IMR-90 (cell line): Measurements from ENCODE around the gene PAK1IP1. TPM values are rescaled to one million over a fixed set of nuclear protein-coding genes. Genes with fewer than 3 reads are reported as not detected.

ENCODE experiments used
- ATAC-seq: fragments of 200-7000 bp; cut with Tn5 transposase; 2 replicates; pipeline ENCODE4 v1.9.1; 2020; ENCODE audit warnings: low read depth, mild to moderate bottlenecking, moderate library complexity
- BruUV-seq: library from RNA; stranded (reverse); fragments of 400-500 nt; replicated peaks from 2 replicates; lab custom pipeline; 2021; lab: Mats Ljungman, UMichigan
- CTCF ChIA-PET: fragments of 300-600 bp; formaldehyde crosslinking; extraction: SDS; loops from one replicate; lab custom pipeline; 2021; ENCODE audit warnings: antibody characterized with exemption; lab: Yijun Ruan, JAX
- POLR2A ChIA-PET: fragments of 300-600 bp; sonication (Branson Sonifier 250); formaldehyde crosslinking; loops from one replicate; lab custom pipeline; 2022; ENCODE audit warnings: antibody characterized with exemption; ENCODE audit not compliant: unreplicated experiment; lab: Charles Lee
- DNase-seq: peaks from one replicate; pipeline ENCODE4 v3.0.0; 2013
- H2AFZ ChIP-seq: replicated peaks from 2 replicates; pipeline ENCODE3; 2013; ENCODE audit warnings: low read length, mild to moderate bottlenecking; ENCODE audit not compliant: poor library complexity
- H2AK5ac ChIP-seq: 2 replicates; pipeline ENCODE4 v1.6.1; 2013; ENCODE audit warnings: low read depth, low read length, inconsistent platforms
- H2AK9ac ChIP-seq: replicated peaks from 2 replicates; pipeline ENCODE3; 2013; ENCODE audit warnings: mild to moderate bottlenecking, low read depth, low read length, moderate library complexity; ENCODE audit not compliant: poor library complexity
- H2BK120ac ChIP-seq: 2 replicates; pipeline ENCODE4 v1.6.1; 2013; ENCODE audit warnings: low read depth, low read length, inconsistent platforms
- H2BK15ac ChIP-seq: 3 replicates; pipeline ENCODE4 v1.6.1; 2013; ENCODE audit warnings: low read depth, low read length, inconsistent platforms
- H2BK20ac ChIP-seq: 2 replicates; pipeline ENCODE4 v1.6.1; 2013; ENCODE audit warnings: low read depth, mild to moderate bottlenecking, inconsistent platforms, low read length, moderate library complexity
- H2BK5ac ChIP-seq: 2 replicates; pipeline ENCODE4 v1.6.1; 2013; ENCODE audit warnings: mild to moderate bottlenecking, low read depth, low read length, inconsistent platforms; ENCODE audit not compliant: poor library complexity, severe bottlenecking
- H3K14ac ChIP-seq: replicated peaks from 2 replicates; pipeline ENCODE4 v1.6.1; 2013; ENCODE audit warnings: low read depth, low read length, inconsistent platforms
- H3K18ac ChIP-seq: 2 replicates; pipeline ENCODE4 v1.6.1; 2013; ENCODE audit warnings: low read depth, low read length, control low read depth
- H3K23ac ChIP-seq: 2 replicates; pipeline ENCODE4 v1.6.1; 2013; ENCODE audit warnings: low read depth, low read length, inconsistent platforms
- H3K27ac ChIP-seq: 2 replicates; pipeline ENCODE4 v1.5.1; 2013; ENCODE audit warnings: mild to moderate bottlenecking, control low read depth, low read length; ENCODE audit not compliant: insufficient read depth
- H3K27me3 ChIP-seq: 2 replicates; pipeline ENCODE4 v1.6.1; 2013; ENCODE audit warnings: low read length; ENCODE audit not compliant: control insufficient read depth, insufficient read depth
- H3K36me3 ChIP-seq: 2 replicates; pipeline ENCODE4 v1.6.1; 2013; ENCODE audit warnings: low read length, mixed read lengths; ENCODE audit not compliant: control insufficient read depth, insufficient read depth
- H3K4ac ChIP-seq: 2 replicates; pipeline ENCODE4 v1.6.1; 2013; ENCODE audit warnings: low read depth, low read length, inconsistent platforms
- H3K4me1 ChIP-seq: 2 replicates; pipeline ENCODE4 v1.6.1; 2013; ENCODE audit warnings: low read length, mixed read lengths; ENCODE audit not compliant: control insufficient read depth, insufficient read depth
- H3K4me2 ChIP-seq: 2 replicates; pipeline ENCODE4 v1.6.1; 2013; ENCODE audit warnings: low read depth, mild to moderate bottlenecking, control low read depth, low read length, moderate library complexity
- H3K4me3 ChIP-seq: 2 replicates; pipeline ENCODE4 v1.5.1; 2013; ENCODE audit warnings: low read depth, mild to moderate bottlenecking, control low read depth, low read length, moderate library complexity; ENCODE audit not compliant: insufficient read depth
- H3K56ac ChIP-seq: 2 replicates; pipeline ENCODE4 v1.6.1; 2013; ENCODE audit warnings: low read length, inconsistent platforms; ENCODE audit not compliant: insufficient read depth; ENCODE audit errors: extremely low read depth
- H3K79me1 ChIP-seq, 2 experiments: 2 replicates each; pipeline ENCODE4 v1.6.1; 2013; ENCODE audit warnings: low read length in 2 of 2, inconsistent platforms in 1 of 2, low read depth in 1 of 2
- H3K9ac ChIP-seq: 2 replicates; pipeline ENCODE4 v1.6.1; 2013; ENCODE audit warnings: low read depth, low read length, control low read depth
- H3K9me1 ChIP-seq: 2 replicates; pipeline ENCODE4 v1.6.1; 2013; ENCODE audit warnings: low read length, inconsistent platforms; ENCODE audit not compliant: insufficient read depth
- H3K9me3 ChIP-seq: 2 replicates; pipeline ENCODE4 v1.6.1; 2013; ENCODE audit warnings: low read length; ENCODE audit not compliant: control insufficient read depth, insufficient read depth
- H4K20me1 ChIP-seq: 2 replicates; pipeline ENCODE4 v1.6.1; 2013; ENCODE audit warnings: low read length, inconsistent platforms; ENCODE audit not compliant: insufficient read depth
- H4K5ac ChIP-seq: 2 replicates; pipeline ENCODE4 v1.6.1; 2013; ENCODE audit warnings: mild to moderate bottlenecking, low read depth, low read length, control low read depth
- H4K8ac ChIP-seq, 2 experiments: 2 replicates each; pipeline ENCODE4 v1.6.1; 2013; ENCODE audit warnings: low read depth in 2 of 2, low read length in 2 of 2, control low read depth in 1 of 2, inconsistent platforms in 1 of 2
- H4K91ac ChIP-seq: 2 replicates; pipeline ENCODE4 v1.6.1; 2013; ENCODE audit warnings: low read depth, low read length, inconsistent platforms; ENCODE audit not compliant: insufficient read depth
- CEBPB ChIP-seq: IDR thresholded peaks from 2 replicates; pipeline ENCODE4 v1.6.1; 2012; ENCODE audit warnings: low read depth, low read length, improper control_type of control experiment
- MAFK ChIP-seq: IDR thresholded peaks from 2 replicates; pipeline ENCODE4 v1.6.1; 2012; ENCODE audit warnings: low read depth, low read length, improper control_type of control experiment
- MXI1 ChIP-seq: IDR thresholded peaks from 2 replicates; pipeline ENCODE4 v1.6.1; 2012; ENCODE audit warnings: low read depth, mild to moderate bottlenecking, low read length, moderate library complexity, borderline replicate concordance
- NFE2L2 ChIP-seq: fragments of 150-350 bp; IDR thresholded peaks from 2 replicates; pipeline ENCODE4 v1.6.1; 2016; ENCODE audit warnings: low read depth, mild to moderate bottlenecking, low read length
- POLR2A ChIP-seq: IDR thresholded peaks from 2 replicates; pipeline ENCODE4 v1.6.1; 2012; ENCODE audit warnings: mild to moderate bottlenecking, low read depth, low read length
- RFX5 ChIP-seq: IDR thresholded peaks from 2 replicates; pipeline ENCODE4 v1.8.0; 2012; ENCODE audit warnings: low read depth, mild to moderate bottlenecking, low read length, moderate library complexity
- SMC3 ChIP-seq: fragments of 150-350 bp; IDR thresholded peaks from 2 replicates; pipeline ENCODE4 v1.6.1; 2016; ENCODE audit warnings: low read depth, mild to moderate bottlenecking, antibody characterized with exemption, low read length, moderate library complexity
- WGBS, 2 experiments: methylation state at CpG; one replicate each; pipeline versions ENCODE4 v1.1.5 to v1.1.7; 2013; ENCODE audit warnings: missing lambda C conversion rate in 2 of 2; ENCODE audit not compliant: insufficient read length in 1 of 2; ENCODE audit errors: extremely low coverage in 2 of 2; 5-methylcytosine and 5-hydroxymethylcytosine counted together
- dilution Hi-C: fragments of 300-500 bp; cut with HindIII; formaldehyde crosslinking; loops from one replicate; pipeline ENCODE4 v1.14.3; 2018; ENCODE audit warnings: low sequenced_read_pairs; ENCODE audit not compliant: unreplicated experiment
- in situ Hi-C: fragments of 300-500 bp; cut with MboI; formaldehyde crosslinking; loops from 3 replicates; pipeline ENCODE4 v1.14.3; 2019; ENCODE audit warnings: low sequenced_read_pairs, inconsistent platforms, mixed read lengths
- intact Hi-C: fragments of 100-400 bp; cut with micrococcal nuclease; formaldehyde crosslinking; loops from 2 replicates; pipeline ENCODE4 v1.10.0; 2022
- polyA plus RNA-seq, 3 experiments: library from polyadenylated mRNA; depleted of rRNA; stranded (reverse); fragments of >200 nt; gene quantifications; 2 replicates each; pipeline ENCODE4 v1.2.3, GENCODE V29; 2012; ENCODE audit warnings: low replicate concordance in 1 of 3
- total RNA-seq: library from RNA; depleted of rRNA; stranded (reverse); fragments of >200 nt; gene quantifications from 2 replicates; pipeline ENCODE4 v1.2.3, GENCODE V29; 2012

PAK1IP1 gene
- total and polyA plus RNA-seq, 2 of the 4 experiments (the other 2 are of a cell fraction) = 16.9 to 22.9 TPM

DNA sequence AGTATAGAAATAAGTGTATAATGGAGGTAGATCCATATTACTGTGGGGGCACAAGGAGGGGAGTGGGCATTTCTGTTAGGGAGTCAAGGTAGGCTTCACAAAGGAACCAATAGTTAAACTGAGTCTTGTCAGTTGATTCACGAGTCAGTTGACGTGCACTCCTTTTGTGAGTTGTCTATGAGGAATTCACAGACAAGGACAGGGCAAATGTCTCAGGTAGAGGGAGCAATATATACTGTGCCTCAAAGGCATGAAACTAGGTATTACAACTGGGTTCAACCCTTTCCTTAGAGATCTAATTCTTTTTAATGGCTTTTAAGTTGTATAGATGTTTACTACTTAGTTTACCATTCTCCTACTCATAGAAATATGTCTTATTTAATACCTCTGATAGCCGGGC lies 39.1 kb downstream of the PAK1IP1 start:
- no peak overlapping the region for H3K4me3 ChIP-seq
- H3K4me2 ChIP-seq = no peak overlapping the region
- no peak overlapping the region; the same call in 1 of the 2 replicates for H3K27ac ChIP-seq
- H2BK20ac ChIP-seq = peak overlapping the region; percentile 69; the same call in 1 of the 2 replicates
- H2AK9ac ChIP-seq = no peak overlapping the region
- peak overlapping the region; percentile 52; the same call in 1 of the 2 replicates for H2BK120ac ChIP-seq
- H2AFZ ChIP-seq = no peak overlapping the region
- H2BK15ac ChIP-seq = peak overlapping the region; percentile 7; the same call in 1 of the 3 replicates
- no peak for DNase-seq
- CTCF ChIA-PET = no interaction called here
- no peaks in the 10 kb centered on the region for H3K9me3 ChIP-seq
- H4K91ac ChIP-seq = peak overlapping the region; percentile 19; the same call in 1 of the 2 replicates
- BruUV-seq = no TSS peak
- no peaks in the 10 kb centered on the region for H4K20me1 ChIP-seq
- intact Hi-C loops (no loop called here), in situ Hi-C loops (loop anchor here (25.0 kb wide), 1 partner anchor 1247 kb away; no protein-coding TSS in a partner anchor), dilution Hi-C loops (no loop called here)
- no peak overlapping the region for H2BK5ac ChIP-seq
- peak overlapping the region; percentile 18; the same call in 1 of the 2 replicates for H2AK5ac ChIP-seq
- H3K14ac ChIP-seq = no peak overlapping the region
- peaks cover 31% of the 10 kb centered on the region for H3K36me3 ChIP-seq
- H3K79me1 ChIP-seq = peaks cover 11 to 20% of the 10 kb centered on the region in 2 experiments
- no peak overlapping the region for H3K9ac ChIP-seq
- H3K9me1 ChIP-seq = no peaks in the 10 kb centered on the region
- peak overlapping the region; percentile 24; the same call in 1 of the 2 replicates for H3K18ac ChIP-seq
- no peaks in the 10 kb centered on the region for H3K27me3 ChIP-seq
- POLR2A ChIA-PET = no interaction called here
- no peak for ATAC-seq
- H3K4me1 ChIP-seq = peaks cover 3% of the 10 kb centered on the region; the same call in 1 of the 2 replicates
- peak overlapping the region; percentile 33; the same call in 1 of the 2 replicates for H3K4ac ChIP-seq
- H3K23ac ChIP-seq = no peak overlapping the region
- no CpG with 5 or more reads among the region's 3 CpGs for WGBS, 2 experiments
- no peak for TF ChIP-seq CEBPB
- TF ChIP-seq SMC3 = no peak
- TF ChIP-seq RFX5 = no peak
- no peak for TF ChIP-seq POLR2A
- TF ChIP-seq MAFK = no peak
- no peak for TF ChIP-seq MXI1
- TF ChIP-seq NFE2L2 = no peak
- H3K56ac ChIP-seq = no peak overlapping the region
- H4K8ac ChIP-seq = peak overlapping the region in 1 of 2 experiments; percentile 20; a peak in 1 of 4 replicates
- H4K5ac ChIP-seq = no peak overlapping the region
